HG02981 (cell line): Measurements from ENCODE around the gene KCNJ4.
"Not testable (repeated sequence)": the region's sequence is repeated elsewhere in the genome, so short reads cannot be mapped to it uniquely, and the experiment has no call there.

ENCODE experiments used
- ATAC-seq: cut with Tn5 transposase; IDR thresholded peaks from one replicate; pipeline ENCODE4 v1.9.1; 2021; ENCODE audit warnings: mild to moderate bottlenecking, moderate library complexity; ENCODE audit not compliant: unreplicated experiment

The KCNJ4 gene

DNA sequence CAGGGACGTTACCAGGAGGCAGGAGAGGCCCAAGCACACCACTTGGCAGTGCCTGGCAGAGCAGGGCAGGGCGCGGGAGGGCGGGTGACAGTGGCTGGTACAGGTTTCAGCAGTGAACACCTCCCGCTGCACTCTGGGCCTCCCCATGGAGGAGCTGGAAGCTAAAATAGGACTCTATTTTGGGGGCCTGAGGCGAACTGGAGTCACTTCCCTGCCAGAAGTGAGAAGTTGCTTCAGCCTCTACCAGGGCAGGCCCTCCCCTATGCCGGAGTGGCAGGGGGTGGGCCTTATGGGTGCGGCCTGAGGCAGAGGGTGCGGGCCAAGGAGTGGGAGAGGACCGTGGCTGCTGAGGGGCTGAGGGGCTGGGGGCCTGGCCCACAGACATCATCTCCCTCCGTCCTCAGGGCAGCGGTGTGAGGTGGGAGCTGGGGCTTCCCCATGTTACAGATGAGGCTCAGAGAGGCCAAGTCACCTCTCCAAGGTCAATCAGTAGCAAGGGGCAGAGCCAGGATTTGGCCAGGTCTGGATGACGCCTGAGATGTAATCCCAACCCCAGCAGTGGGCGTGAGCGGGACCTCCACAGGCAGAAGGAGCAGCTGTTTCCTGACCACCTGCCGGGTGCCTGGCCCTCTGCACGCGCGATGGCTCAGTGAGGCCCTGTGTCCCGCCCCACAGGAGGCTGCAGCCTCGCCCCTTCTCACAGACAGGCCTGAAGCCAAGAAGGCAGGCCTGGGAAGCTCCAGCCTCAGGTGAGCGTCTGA, 39.3 kb downstream of the KCNJ4 start:
- no peak for ATAC-seq

DNA sequence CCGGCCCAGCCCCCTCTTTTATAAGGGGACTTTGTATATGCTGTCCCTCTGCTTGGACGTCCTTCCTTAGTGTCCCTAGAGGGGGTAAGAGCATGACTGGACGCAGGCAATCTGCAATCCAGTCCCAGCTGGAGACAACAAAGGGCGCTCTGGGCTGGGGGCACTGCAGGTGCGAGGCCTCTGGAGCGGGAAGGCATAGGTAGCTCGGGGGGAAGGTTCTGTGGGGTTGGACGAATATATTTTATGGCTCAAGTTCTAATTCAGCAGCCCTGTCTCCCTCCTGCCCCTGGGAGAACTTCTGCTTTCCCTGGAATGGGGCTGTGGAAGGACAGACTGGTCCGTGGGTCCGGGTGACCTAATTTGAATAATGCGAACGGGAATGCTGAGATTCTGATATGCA, 40.0 kb downstream of the KCNJ4 start:
- no peak for ATAC-seq

DNA sequence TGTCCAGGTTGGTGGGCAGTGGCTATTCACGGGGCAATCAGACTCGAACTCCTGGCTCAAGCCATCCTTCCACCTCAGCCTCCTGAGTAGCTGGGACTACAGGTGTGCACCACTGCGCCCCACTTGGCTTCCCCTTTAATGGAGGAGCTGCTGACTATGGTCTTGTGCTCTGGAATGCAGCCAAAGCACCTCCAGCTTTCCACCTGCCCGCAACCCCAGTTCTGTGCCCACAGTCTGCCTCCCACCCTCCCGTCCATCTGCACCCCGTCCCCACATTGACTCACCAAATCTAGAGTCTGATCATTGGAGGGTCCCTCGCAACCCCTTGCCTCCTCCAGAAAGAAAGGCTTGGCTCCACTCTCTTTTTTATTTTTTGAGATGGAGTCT, 41.0 kb downstream of the KCNJ4 start:
- no peak for ATAC-seq

DNA sequence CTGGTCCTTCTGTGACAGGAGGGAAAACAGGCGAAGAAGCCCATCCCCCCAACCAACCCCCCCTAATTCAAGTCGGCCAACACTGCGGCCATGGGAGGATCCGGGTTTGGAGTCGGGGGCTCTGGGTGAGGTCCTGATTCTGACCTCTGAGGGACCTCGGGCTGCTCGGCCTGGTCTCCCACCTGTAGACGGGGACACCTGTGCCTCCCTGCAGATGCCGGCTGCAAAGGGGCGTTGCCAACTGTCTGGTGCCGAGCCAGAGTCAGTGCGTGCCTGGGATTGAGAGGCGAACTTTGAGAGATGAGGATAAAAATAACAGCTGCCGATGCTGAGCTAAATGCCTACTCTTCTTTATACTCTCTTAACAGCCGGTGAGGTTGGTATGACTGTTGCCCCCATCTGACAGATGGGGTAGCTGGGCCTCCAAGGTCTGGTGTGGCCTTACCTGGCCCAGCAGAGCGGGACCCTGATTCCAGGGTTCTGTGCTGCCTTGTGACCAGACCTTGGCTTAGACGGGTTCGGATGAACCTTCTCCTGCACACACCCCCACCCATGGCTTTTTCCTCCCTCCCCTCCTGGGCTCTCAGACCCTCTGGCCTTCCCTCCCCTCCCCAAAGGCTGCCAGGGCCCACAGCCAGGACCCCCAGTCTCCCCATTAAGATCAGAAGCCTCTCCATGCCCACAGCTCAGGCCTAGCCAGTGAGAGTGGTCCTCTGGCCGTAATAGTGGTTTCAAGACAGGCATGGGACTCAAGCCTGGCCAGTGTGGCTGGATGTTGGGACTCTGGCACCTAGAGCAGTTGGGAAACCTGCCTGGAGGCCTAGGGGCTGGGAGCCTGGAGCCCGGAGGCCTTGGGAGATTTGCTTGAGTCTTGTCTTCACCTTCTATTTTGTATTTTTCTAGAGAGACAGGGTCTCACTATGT, 41.7 kb downstream of the KCNJ4 start:
- ATAC-seq = no peak

DNA sequence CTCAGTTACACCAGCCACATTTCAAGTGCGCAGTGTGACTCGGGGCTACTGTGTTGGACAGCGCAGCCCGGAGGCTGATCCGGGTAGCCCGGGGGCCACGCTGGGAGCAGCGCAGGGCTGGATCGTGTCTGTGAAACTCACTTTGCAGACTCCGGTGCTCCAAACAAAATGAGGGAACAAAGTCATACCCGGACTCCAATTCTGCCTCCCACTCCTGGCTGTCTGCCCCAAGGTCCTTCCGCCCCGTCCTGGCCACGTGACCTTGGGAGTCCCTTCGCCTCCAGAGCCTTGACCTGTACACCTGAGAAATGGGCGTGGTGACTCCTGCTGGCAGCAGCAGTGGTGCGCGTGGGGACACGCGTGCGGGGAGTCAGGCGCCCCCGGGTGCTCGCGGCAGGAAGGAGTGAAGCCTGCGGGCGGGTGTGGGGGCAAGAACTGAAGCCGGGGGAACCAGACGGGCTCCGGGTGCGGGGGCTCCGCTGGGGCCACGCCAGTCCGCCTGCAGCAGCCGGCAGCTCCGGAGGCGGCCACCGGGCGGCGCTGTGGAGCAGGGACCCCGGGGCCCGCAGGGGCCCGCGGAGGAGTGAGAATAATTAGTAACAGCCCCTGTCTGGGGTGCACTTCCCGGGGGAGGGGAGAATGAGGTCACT, 42.4 kb downstream of the KCNJ4 start:
- no peak for ATAC-seq

DNA sequence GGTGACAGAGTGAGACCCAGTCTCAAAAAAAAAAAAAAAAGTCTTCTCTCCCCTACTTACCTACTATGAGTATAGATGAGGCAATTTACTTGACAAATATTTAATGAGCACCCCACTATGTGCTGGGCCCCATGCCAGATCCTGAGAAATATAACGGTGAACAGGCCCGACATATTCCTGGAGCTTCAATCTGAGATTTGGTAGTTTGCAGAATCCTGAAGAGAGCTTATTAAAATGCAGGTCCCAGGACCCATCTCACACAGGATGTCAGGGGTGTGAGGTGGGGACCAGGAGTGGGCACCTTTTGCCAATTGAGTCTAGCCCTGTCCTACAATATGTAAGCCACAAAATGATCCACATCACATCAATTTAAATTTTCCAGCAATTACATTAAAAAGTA, 44.0 kb downstream of the KCNJ4 start:
- ATAC-seq = no peak

DNA sequence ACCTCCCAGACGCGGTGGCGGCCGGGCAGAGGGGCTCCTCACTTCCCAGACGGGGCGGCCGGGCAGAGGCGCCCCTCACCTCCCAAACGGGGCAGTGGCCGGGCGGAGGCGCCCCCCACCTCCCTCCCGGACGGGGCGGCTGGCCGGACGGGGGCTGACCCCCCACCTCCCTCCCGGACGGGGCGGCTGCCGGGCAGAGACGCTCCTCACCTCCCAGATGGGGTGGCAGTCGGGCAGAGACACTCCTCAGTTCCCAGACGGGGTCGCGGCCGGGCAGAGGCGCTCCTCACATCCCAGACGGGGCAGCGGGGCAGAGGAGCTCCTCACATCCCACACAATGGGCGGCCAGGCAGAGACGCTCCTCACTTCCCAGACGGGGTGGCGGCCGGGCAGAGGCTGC, 45.1 kb downstream of the KCNJ4 start:
- ATAC-seq = not testable (repeated sequence)

DNA sequence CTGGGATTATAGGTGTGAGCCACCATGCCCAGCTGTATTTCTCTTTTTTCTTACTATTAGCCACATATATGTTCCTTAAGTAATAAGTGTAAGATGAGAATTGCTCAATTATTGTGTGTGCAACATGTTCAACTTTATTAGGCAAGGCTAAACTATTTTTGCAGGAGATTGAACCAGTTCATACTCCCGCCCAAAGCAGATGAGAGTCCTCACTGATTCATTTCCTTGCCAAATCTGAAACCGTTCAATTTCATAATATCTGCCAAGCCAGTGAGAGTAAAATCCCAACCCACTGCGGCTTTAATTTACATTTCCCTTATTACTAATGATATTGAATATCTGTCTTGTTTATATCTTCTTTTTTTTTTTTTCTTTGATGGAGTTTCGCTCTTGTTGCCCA, 48.4 kb downstream of the KCNJ4 start:
- ATAC-seq = no peak

DNA sequence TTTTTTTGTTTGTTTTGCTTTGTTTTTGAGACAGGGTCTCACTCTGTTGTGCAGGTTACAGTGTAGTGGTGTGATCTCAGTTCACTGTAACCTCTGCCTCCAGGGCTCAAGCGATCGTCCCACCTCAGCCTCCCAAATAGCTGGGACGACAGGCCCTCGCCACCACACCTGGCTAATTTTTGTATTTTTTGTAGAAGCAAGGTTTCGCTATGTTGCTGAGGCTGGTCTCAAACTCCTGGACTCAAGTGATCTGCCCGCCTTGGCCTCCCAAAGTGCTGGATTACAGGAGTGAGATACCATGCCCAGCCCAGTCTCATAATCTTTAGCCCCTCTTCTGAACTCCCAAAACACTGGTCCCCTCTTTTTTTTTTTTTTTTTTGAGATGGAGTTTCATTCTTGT, 50.6 kb downstream of the KCNJ4 start:
- ATAC-seq = no peak

DNA sequence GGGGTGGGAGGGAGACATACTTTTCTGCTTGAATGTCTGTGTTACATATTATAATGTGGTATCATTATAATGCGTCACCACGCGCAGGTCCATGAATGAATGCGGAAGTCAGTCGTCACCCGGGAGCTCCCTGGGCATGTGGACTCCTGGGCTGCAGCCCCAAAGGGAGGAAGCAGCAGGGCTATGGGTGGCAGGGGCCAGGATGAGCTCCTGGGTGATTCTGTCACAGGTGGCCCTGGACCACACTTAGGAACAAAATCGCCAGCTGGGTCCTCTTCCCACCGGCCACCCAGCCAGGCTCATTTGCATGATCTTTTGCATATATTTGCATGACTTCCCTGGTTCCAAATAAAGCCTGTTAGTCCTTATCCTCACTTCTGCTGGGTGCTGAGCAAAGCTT, 51.2 kb downstream of the KCNJ4 start:
- no peak for ATAC-seq

DNA sequence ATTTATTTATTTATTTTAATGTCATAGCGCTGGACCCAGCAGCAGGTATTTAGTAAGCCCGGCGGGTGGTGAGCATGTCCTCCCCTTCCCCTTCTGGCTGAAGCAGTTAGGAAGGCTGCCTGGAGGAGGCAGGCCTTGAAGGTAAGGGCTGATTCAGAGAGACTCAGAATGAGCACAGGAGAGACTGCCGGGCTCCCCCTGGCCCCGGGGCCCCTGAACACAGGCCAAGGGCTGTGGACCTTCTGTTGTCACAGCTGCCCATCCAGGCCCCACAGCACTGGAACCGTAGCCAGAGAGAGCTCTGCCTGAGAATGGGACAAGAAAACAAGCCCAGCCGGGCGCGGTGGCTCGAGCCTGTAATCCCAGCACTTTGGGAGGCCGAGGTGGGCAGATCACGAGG, 52.8 kb downstream of the KCNJ4 start:
- no peak for ATAC-seq

DNA sequence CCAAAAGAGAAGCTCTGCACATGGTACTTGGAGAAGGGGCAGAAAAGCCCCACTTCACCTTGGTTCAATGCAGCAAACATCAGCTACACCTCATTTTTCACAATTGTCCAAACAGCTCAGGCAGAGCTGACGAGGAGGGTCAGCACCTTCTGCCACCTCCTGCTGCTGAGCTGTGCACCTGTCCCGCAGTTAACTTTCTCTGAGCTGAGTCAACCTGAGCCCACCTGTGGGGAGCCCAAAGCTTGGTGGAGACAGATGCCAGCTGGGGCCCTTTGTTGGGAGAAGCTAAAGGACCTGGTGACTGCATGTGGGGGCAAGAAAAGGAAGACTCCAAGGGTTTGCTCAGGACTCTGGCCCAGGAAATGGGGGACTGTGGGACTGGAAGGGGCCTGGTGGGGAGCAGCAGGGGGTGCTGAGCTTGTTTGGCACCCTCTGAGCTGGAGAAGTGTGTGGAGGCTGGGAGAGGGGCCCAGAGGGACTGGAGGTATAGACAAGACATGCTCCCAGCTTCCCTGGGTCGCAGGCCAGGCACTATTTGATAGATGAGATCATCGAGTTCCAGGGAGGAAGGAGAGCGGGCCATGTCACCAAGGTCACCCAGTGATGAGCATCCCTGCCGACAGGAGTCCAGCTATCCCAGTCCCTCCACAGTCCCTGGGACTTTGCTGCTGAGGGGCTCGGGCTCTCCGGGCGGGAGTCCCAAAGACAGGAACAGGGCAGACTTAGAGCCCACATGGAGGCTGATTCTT, 53.5 kb downstream of the KCNJ4 start:
- ATAC-seq = no peak

DNA sequence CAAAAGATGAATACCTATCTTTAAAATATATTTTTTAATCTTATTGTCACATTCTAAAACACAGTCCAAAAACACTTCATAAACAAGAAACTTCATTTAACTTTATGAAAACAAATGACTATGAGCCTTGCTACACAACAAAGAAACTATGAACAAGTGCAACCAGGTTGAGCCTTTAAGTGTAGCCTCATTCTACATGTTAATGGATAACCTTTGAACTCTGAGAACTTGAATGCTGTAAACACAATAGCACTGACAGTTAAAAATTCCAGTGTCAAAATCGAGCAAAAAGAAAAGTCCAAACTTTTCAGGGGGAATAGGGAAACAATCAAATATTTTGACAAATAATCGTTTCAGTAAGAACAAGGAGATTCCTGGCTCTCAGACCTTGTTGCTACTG, 54.7 kb downstream of the KCNJ4 start:
- ATAC-seq = not testable (repeated sequence)

DNA sequence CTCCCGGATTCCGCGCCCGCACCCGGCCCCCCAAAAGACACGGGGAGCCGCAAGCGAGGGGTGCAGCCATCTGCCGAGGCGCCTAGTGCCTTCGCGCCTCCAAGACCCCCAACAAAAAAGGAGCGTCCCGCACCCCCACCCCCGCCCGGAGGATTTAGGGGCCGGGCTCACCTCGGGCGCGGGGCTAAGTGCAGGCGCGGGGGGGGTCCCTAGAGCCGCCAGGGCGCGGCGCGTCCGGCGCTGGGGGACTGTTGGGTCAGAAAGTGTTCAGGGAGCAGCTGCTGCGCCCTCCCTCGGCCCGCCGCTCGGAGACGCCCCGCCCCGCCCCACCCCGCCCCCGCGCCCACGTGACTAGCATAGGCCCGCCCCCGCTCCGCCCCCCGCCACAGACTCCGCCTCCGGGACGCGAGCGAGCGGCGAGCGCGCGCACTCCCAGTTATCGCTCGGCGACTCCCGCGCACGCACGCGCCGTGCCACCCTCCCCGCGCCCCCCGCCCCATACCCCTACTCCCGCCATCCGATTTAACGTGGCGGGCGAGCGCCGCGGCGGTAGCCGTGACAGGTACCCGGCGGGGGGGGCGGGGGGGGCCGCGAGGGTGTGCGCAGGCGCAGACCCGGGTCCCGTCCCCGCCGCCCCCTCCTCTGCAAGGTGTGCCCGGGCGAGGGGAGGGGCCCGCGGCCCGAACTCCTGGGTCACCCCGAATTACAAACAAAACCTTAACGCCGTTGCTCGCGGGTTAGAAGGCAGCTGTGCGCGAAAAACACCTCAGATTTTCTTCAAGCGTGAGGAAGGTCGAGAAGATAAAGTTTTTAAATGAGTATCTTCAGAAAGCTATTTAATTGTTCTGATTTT, 56.2 kb downstream of the KCNJ4 start:
- peak; percentile 43 for ATAC-seq

DNA sequence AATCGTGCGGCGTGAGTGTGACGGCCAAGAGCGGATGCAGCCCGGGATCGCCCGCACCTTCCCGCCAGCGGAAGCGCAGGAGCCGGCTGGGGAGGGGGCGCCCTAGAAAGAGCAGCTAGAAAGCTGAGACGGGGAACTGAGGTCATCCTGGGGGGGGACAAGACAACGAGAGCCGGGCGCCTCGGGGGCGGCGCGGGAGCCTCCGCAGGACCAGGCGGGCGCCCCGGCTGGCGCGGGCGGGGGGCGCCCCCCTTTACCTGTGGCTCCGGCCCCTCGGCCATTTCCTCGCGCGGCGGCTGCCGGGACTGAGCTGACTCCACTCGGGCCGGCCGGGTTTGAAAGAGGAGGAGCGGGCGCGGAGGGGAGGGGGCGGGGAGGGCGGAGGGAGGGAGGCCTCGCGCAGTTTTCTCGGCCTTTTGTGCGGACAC, 56.8 kb downstream of the KCNJ4 start:
- ATAC-seq = peak; percentile 31

DNA sequence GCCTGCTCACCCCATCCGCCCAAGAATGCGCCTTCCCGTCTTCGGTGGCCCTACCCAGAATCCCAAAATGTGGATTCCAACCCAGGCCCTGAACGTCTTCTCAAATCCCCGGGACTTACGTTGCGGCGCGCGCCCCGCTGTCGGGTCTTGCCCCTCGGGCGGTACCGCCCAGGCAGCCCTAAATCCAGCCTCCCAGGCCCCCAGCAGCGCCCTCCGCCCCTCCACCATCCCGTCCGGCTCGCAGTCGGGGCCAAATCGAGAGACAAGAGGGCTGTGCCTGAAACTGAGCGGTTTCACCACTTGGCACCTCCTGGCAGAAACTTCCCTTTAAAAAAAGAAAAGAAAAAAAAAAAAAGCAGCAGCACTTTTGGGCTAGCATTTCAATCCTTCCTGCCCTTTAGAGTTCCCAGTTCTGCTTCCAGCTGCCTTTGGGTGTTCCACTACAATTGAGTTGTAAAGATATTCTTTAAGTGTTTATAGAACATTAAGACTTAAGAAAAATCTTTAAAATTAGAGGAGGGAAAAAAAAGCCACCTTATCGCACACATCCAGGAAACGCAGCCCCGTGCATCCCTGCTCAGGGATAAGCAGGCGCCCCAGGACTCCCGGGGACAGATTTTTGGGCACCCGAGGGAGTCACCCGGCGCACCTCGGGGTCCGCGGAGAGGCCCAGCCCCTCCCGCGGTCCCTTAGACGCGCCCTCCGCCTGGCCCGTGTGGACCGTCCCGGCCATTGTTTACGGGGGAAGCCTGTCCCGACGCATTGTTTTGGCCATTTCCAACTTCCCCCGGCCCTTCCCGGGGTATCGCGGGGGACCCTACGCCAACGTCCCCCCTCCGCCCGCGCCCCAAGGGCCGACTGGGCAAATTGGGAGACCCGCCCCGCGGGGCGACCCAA, 57.6 kb downstream of the KCNJ4 start:
- ATAC-seq = no peak

DNA sequence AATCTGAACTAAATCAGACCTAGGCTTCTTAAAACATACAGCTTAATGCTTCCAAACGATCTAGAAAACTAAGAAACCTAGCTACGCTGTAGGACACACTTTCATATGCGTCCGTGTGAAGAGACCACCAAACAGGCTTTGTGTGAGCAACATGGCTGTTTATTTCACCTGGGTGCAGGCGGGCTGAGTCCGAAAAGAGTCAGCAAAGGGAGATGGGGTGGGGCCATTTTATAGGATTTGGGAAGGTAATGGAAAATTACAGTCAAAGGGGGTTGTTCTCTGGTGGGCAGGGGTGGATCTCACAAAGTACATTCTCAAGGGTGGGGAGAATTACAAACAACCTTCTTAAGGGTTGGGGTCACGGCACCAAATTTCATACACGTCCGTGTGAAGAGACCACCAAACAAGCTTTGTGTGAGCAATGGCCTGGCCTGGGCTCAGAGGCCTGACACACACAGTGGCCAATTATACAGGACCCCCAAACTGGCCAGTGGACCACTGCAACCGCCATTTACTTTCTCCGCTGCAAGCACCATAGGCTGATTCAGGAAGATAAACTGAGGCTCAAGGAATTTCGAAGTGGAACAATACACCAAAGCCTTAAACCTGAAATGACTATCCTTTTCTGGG, 58.4 kb downstream of the KCNJ4 start:
- not testable (repeated sequence) for ATAC-seq

DNA sequence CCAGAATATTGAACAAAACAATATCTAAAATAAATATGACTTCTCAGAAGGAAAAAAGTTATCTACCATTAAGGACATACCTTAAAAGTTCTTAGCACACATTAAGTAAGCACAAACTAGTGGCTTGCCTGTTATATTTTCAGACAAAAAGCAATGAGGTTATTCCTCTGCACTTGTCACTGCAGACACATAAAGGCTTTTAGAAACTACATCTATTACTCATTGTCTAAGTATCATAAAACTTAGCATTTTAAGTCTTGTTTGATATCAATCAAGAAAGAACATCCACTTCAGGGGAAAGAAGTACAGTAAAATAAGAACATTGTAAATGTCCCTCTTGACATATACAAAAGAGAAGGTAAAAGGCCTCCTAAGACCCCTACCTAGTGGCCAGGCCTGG, 59.1 kb downstream of the KCNJ4 start:
- ATAC-seq = not testable (repeated sequence)
